GM18499 (cell line): Measurements from ENCODE around the gene NCF4.
A peak's percentile ranks its signal among the peaks of the same experiment; 100 is the strongest.

Source experiments
- ATAC-seq: cut with Tn5 transposase; IDR thresholded peaks from one replicate; pipeline ENCODE4 v1.9.1; 2021; ENCODE audit warnings: moderate number of reproducible peaks; ENCODE audit not compliant: insufficient read depth, unreplicated experiment

The NCF4 gene

GRCh38 chr22:36860821-36861659 lies at the start of gene NCF4:
Gene NCF4, plus strand, starts transcription at chr22:36861006. Its CDS starts 166 bp downstream, at chr22:36861172.
- peak; percentile 41 for ATAC-seq

GRCh38 chr22:36811094-36811800 lies 49.6 kb upstream of the NCF4 start:
- no peak for ATAC-seq

DNA sequence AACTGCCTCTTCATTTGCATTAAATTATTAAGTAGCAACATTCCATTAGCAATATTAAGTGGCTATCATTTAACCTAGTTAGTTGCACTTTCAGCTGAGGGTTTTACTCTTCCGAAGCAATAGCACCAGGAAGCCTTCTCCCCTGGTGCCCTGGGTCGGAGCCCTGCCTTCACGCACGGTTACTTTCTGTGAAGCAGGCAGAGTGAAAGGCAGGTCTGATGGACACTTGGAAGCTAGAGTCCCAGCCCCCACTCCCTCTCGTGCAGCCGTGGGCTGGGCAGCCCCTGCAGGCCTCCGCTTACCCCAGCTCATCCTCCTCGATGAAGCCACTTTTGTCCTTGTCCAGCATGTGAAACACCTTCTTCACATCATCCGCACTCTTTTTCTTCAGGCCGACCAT lies 46.0 kb upstream of the NCF4 start:
- no peak for ATAC-seq

DNA sequence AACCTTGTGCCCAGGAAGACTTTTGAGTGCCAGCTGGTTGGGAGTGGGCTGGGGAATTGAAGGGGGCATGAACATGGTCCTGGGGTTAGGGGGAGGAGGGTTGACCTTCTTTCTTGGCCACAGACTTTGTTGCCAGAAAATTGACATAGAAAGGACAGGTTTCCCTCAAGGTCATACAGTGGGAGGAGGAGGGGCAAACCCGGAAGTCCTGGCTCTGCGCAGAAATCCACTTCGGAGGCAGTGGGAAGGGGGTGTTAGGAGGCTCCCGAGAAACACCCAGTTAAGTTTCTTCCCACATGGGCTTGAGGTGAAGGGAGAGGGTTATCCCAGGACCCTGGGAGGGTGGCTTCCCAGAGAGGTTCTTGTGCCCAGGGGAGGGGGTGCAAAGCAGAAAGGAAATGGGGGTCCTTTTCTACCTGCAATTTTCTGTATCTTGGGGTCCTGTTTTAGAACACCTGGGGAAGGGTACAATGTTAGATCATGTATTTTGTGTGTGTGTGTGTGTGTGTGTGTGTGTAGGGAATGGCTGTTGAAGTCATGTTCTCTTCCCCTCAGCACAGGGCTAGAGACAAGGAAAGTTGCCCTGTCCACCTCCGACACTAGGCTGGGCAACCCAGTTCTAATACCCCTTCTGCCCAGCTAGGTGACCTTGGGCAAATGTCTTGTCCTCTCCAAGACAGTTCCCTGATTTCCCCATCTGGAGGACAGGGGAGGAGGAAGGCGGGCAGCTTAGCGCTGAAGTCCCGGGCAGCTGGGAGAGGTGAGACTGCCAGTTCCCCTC lies 45.1 kb upstream of the NCF4 start:
- no peak for ATAC-seq

DNA sequence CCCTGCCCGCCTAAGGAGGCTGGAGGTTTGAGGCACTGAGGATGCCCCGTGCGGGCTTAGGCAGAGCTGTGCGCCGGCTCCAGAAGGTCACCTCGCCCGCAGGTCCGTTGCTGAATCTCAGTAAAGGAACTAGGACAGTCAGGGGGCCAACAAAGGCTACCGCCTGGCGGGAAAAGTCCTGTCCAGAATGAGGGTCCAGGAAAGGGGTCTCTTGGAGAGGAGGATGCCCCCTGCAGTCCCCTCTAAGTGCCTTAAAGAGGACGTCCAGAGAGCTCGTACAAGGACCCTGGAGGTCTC lies 44.5 kb upstream of the NCF4 start:
- ATAC-seq, result no peak

- ATAC-seq, result no peak
These were observed 43.9 kb upstream of the NCF4 start, which contains the start of gene PVALB for GRCh38 chr22:36816636-36817524. Gene PVALB, minus strand, starts transcription at chr22:36817035. Its CDS starts 30 bp downstream, at chr22:36817005.

GRCh38 chr22:36817525-36817848 lies 43.3 kb upstream of the NCF4 start:
- ATAC-seq, result no peak

- ATAC-seq, result no peak
These were observed 42.7 kb upstream of the NCF4 start for GRCh38 chr22:36818010-36818642.

DNA sequence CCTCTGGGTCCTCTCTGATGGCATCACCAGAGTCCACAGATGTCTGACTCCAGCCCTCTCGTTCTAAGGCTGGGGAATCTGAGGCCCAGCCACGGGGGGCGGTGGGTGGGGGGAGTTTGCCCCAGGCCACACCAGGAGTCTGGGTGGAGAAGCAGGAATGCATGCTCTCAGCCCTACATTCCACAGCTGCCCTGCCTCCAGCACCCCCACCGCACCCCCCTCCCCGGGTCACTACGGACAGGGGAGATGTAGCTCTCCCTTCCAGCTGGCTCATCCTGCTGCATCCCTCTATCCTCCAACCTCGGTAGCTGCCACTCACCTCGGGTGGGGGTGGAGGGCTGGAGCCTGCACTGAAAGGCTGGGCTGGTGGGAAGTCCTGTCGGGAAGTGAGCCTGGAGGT lies 41.7 kb upstream of the NCF4 start:
- no peak for ATAC-seq

DNA sequence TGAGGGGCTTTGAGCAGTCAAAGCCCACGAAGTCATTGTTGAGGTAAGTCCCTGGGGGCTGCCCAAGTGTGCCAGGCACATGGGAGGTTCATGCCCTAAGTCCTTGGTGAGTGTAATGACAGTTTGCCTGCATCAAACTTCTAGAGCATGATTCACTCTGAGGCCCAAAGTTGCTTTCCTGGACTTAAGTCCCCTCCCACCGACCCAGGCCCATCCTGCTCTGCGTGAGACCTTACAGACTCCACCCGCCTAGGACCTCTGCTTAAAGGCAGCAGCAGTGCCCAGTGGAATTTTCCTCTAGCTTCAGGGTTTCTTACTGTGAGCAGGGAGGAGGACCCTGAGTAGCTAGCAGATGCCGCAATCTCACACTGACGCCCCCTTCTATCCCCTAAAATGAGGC lies 38.2 kb upstream of the NCF4 start:
- no peak for ATAC-seq

- ATAC-seq, result no peak
These were observed 37.5 kb upstream of the NCF4 start for GRCh38 chr22:36823186-36823839.

GRCh38 chr22:36824655-36825054 lies 36.2 kb upstream of the NCF4 start:
- ATAC-seq, result no peak

- ATAC-seq, result no peak
These were observed 34.5 kb upstream of the NCF4 start for GRCh38 chr22:36826262-36826661.

DNA sequence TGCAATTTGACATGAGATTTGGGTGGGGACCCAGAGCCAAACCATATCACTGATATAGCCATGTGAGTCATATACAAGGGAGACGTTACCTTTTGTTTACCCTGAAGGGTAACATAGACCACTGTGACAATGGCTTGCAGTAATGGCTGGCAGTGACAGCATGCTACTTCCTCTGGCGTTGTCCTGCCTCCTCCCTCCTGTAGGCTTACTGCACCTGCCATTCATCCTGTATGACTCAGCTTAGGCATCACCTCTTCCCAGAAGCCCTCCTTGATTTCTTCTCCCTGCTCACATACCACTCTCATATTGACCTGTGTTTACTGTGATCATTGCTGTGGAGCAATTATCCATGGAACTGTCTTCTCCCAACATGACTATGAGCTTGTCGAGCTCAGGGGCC lies 32.0 kb upstream of the NCF4 start:
- ATAC-seq, result no peak

DNA sequence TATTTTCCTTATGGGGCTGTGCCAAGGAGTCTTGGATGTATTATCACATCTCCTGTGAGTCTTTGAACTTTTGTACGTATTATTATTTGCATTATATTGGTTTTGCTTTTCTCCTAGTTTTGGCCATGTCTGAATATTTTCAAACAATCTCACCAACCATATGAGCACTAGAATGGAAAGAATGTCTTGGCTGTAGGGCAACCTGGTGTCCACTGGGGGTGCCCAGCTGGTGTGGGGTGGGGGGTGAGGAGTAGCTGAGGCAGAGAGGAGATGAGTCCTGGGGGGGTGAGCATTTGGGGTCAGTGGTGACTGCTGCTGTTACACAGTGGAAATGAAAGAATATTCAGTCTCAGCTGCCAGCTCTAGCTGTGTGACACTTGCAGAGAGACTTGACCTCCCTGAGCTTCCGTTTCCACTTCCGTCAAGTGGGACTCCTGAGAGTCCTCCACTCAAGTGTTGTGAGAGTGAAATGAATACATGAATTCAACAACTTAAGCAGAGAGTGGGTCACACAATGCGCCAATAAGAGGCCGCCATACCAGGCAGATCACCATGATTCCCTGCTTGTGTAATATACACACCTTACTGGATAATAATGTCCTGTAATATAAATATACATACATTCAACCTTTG lies 31.3 kb upstream of the NCF4 start:
- no peak for ATAC-seq

GRCh38 chr22:36830601-36831000 lies 30.2 kb upstream of the NCF4 start:
- ATAC-seq, result no peak

DNA sequence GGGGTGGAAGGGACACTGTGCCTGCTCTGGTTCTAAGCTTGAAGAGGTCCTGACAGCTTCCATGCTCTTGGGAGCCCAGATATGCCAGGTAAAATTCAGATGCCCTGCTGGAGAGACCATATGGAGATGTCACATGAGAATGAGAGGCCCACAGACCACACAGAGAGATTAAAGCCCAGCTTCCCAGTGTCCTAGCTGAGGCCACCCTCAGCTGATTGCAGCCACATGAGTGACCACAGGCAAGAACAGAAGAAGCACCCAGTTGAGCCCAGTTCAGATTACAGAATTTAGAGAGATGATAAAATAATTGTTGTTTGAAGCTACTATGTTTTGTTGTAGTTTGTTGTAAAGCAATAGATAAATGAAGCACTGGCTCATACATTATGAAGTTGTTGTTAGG lies 29.6 kb upstream of the NCF4 start:
- no peak for ATAC-seq

DNA sequence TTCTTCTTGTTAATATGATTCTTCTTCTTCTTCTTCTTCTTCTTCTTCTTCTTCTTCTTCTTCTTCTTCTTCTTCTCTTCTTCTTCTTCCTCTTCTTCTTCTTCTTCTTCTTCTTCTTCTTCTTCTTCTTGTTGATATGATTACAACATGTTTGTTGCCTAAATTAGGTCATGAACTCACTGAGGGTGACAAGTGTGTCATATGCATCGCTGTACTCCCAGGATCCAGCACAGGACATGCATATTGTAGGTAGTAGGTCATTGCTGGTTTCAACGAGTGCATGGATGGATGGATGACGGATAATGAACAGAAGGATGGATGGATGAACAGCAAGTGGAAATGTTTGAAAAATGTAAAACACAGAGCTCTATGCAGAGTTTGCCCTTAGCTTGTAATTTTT lies 29.1 kb upstream of the NCF4 start:
- no peak for ATAC-seq

GRCh38 chr22:36833073-36833472 lies 27.7 kb upstream of the NCF4 start:
- no peak for ATAC-seq
